Natural killer cell (primary cell): Measurements from ENCODE around the gene MEGF6. TPM values are rescaled to one million over a fixed set of nuclear protein-coding genes. Genes with fewer than 3 reads are reported as not detected.

ENCODE experiments used
- ATAC-seq, 3 donors: fragments of 150-1000 bp in 2 of 3; fragments of 200-7000 bp in 1 of 3; cut with Tn5 transposase; 1 replicate in 1 of 3; 2 replicates in 2 of 3; pipeline ENCODE4 v1.10.0; 2021; ENCODE audit warnings: mild to moderate bottlenecking in 2 of 3, moderate library complexity in 2 of 3
- DNase-seq, 2 donors: peaks; one replicate each; pipeline versions ENCODE4 v3.0.0 to v3.0.0-alpha.2; 2013 to 2021; ENCODE audit warnings: mixed read lengths in 1 of 2
- H3K27ac ChIP-seq: one replicate; pipeline ENCODE4 v1.5.1; 2013; ENCODE audit warnings: mild to moderate bottlenecking, low read length
- H3K27me3 ChIP-seq: one replicate; pipeline ENCODE4 v1.6.1; 2013; ENCODE audit warnings: low read length; ENCODE audit not compliant: control insufficient read depth, insufficient read depth
- H3K36me3 ChIP-seq: one replicate; pipeline ENCODE4 v1.6.1; 2013; ENCODE audit warnings: low read length; ENCODE audit not compliant: control insufficient read depth, insufficient read depth
- H3K4me1 ChIP-seq: one replicate; pipeline ENCODE4 v1.6.1; 2013; ENCODE audit warnings: low read length; ENCODE audit not compliant: control insufficient read depth, insufficient read depth
- H3K4me3 ChIP-seq: one replicate; pipeline ENCODE4 v1.5.1; 2013; ENCODE audit warnings: low read length
- H3K9me3 ChIP-seq: one replicate; pipeline ENCODE4 v1.6.1; 2013; ENCODE audit warnings: low read length; ENCODE audit not compliant: control insufficient read depth, insufficient read depth
- H3K27ac Mint-ChIP-seq, 2 donors: one replicate each; pipeline ENCODE4 v1.8.0; 2022; ENCODE audit warnings: mild to moderate bottlenecking in 2 of 2, mixed read lengths in 2 of 2, moderate library complexity in 1 of 2
- H3K27me3 Mint-ChIP-seq, 2 donors: one replicate each; pipeline ENCODE4 v1.8.0; 2022; ENCODE audit warnings: low read depth in 2 of 2, mixed read lengths in 2 of 2
- H3K36me3 Mint-ChIP-seq: one replicate; pipeline ENCODE4 v1.8.0; 2022; ENCODE audit warnings: mixed read lengths
- H3K4me1 Mint-ChIP-seq, 2 donors: one replicate each; pipeline ENCODE4 v1.8.0; 2022; ENCODE audit warnings: mixed read lengths in 2 of 2
- H3K4me3 Mint-ChIP-seq: one replicate; pipeline ENCODE4 v1.8.0; 2022; ENCODE audit warnings: mild to moderate bottlenecking, moderate library complexity, mixed read lengths
- H3K9me3 Mint-ChIP-seq, 2 donors: one replicate each; pipeline ENCODE4 v1.8.0; 2022; ENCODE audit warnings: mixed read lengths in 2 of 2
- CTCF ChIP-seq: fragments of 200-600 bp; IDR thresholded peaks from one replicate; pipeline ENCODE4 v1.8.0; 2022; ENCODE audit warnings: antibody characterized with exemption
- WGBS: methylation state at CpG from one replicate; pipeline ENCODE4 v1.1.7; 2013; ENCODE audit warnings: missing lambda C conversion rate; ENCODE audit not compliant: insufficient coverage; 5-methylcytosine and 5-hydroxymethylcytosine counted together
- intact Hi-C: fragments of 100-400 bp; cut with micrococcal nuclease; formaldehyde crosslinking; loops from one replicate; pipeline ENCODE4 v1.14.2; 2022
- total RNA-seq, 4 donors: library from RNA; stranded (reverse); fragments of 120-200 nt in 1 of 4; gene quantifications; one replicate each; pipeline versions ENCODE4 v1.2.3 to v1.2.4, GENCODE V29; 2013 to 2022

Gene MEGF6
- total RNA-seq, 3 donors from 2014 or later (not counting 1 experiment from before 2014, with no cell fraction given) = 3.1 to 15.6 (median 5.1) TPM

GRCh38 chr1:3450983-3451382 lies 160.3 kb downstream of the MEGF6 start:
- Histone ChIP-seq H3K27me3 (peaks cover 16% of the 10 kb centered on the region), H3K9me3 (no peaks in the 10 kb centered on the region), H3K4me3 (no peak overlapping the region), H3K36me3 (no peaks in the 10 kb centered on the region), H3K4me1 (peaks cover 21% of the 10 kb centered on the region), H3K27ac (no peak overlapping the region)
- H3K36me3 Mint-ChIP-seq = no peaks in the 10 kb centered on the region
- intact Hi-C loops = no loop called here
- WGBS = 70% methylated on average over 12 of the region's 12 CpGs
- H3K4me1 Mint-ChIP-seq = no peaks in the 10 kb centered on the region
- peaks cover 3 to 5% of the 10 kb centered on the region in 2 donors for H3K9me3 Mint-ChIP-seq
- DNase-seq = no peak
- TF ChIP-seq CTCF = no peak
- H3K27me3 Mint-ChIP-seq = peaks cover 12 to 40% of the 10 kb centered on the region in 2 donors
- H3K27ac Mint-ChIP-seq = no peak overlapping the region
- ATAC-seq = no peak
- no peak overlapping the region for H3K4me3 Mint-ChIP-seq

GRCh38 chr1:3450202-3450863 lies 161.0 kb downstream of the MEGF6 start:
- Histone ChIP-seq H3K4me3 (no peak overlapping the region), H3K27me3 (peaks cover 16% of the 10 kb centered on the region), H3K27ac (no peak overlapping the region), H3K36me3 (no peaks in the 10 kb centered on the region), H3K4me1 (peaks cover 21% of the 10 kb centered on the region), H3K9me3 (no peaks in the 10 kb centered on the region)
- ATAC-seq (no peak), DNase-seq (no peak)
- H3K4me3 Mint-ChIP-seq = no peak overlapping the region
- intact Hi-C loops = no loop called here
- H3K27me3 Mint-ChIP-seq = peaks cover 12 to 40% of the 10 kb centered on the region in 2 donors
- WGBS = 86% methylated on average over 7 of the region's 9 CpGs
- H3K4me1 Mint-ChIP-seq = no peaks in the 10 kb centered on the region
- no peak for TF ChIP-seq CTCF
- peaks cover 3 to 5% of the 10 kb centered on the region in 2 donors for H3K9me3 Mint-ChIP-seq
- no peaks in the 10 kb centered on the region for H3K36me3 Mint-ChIP-seq
- H3K27ac Mint-ChIP-seq = no peak overlapping the region

GRCh38 chr1:3444736-3445135 lies 166.6 kb downstream of the MEGF6 start:
- no peak for ATAC-seq
- intact Hi-C loops = no loop called here
- H3K36me3 Mint-ChIP-seq = no peaks in the 10 kb centered on the region
- no peak overlapping the region for H3K4me3 Mint-ChIP-seq
- TF ChIP-seq CTCF = no peak
- no peak overlapping the region for H3K27ac Mint-ChIP-seq
- 69% methylated on average over 10 of the region's 10 CpGs for WGBS
- Histone ChIP-seq H3K4me3 (no peak overlapping the region), H3K4me1 (no peaks in the 10 kb centered on the region), H3K27me3 (no peaks in the 10 kb centered on the region), H3K36me3 (no peaks in the 10 kb centered on the region), H3K27ac (no peak overlapping the region), H3K9me3 (no peaks in the 10 kb centered on the region)
- DNase-seq = no peak
- peaks cover 3 to 5% of the 10 kb centered on the region in 2 donors for H3K9me3 Mint-ChIP-seq
- H3K4me1 Mint-ChIP-seq = no peaks in the 10 kb centered on the region
- peaks cover 9 to 29% of the 10 kb centered on the region in 2 donors for H3K27me3 Mint-ChIP-seq

GRCh38 chr1:3444298-3444697 lies 167.0 kb downstream of the MEGF6 start:
- H3K27me3 Mint-ChIP-seq = peaks cover 8 to 24% of the 10 kb centered on the region in 2 donors
- TF ChIP-seq CTCF = no peak
- 91% methylated on average over 18 of the region's 18 CpGs for WGBS
- Histone ChIP-seq H3K36me3 (no peaks in the 10 kb centered on the region), H3K4me1 (no peaks in the 10 kb centered on the region), H3K4me3 (no peak overlapping the region), H3K27me3 (no peaks in the 10 kb centered on the region), H3K27ac (no peak overlapping the region), H3K9me3 (no peaks in the 10 kb centered on the region)
- H3K4me3 Mint-ChIP-seq = no peak overlapping the region
- ATAC-seq (no peak), DNase-seq (no peak)
- no peaks in the 10 kb centered on the region for H3K4me1 Mint-ChIP-seq
- intact Hi-C loops = no loop called here
- H3K9me3 Mint-ChIP-seq = peaks cover 3 to 5% of the 10 kb centered on the region in 2 donors
- H3K36me3 Mint-ChIP-seq = no peaks in the 10 kb centered on the region
- no peak overlapping the region for H3K27ac Mint-ChIP-seq
